GM12878 (cell line): ENCODE data around the gene GAGE12J. TPM values are rescaled to one million over a fixed set of nuclear protein-coding genes. Genes with fewer than 3 reads are reported as not detected.
"Not testable (repeated sequence)": the region's sequence is repeated elsewhere in the genome, so short reads cannot be mapped to it uniquely, and the experiment has no call there.

Experiments used
- ATAC-seq: fragments of 200-7000 bp; cut with Tn5 transposase; 3 replicates; pipeline ENCODE4 v1.9.1; 2020; ENCODE audit warnings: mild to moderate bottlenecking, moderate library complexity
- BruUV-seq: library from RNA; stranded (reverse); fragments of 400-500 nt; replicated peaks from 2 replicates; lab custom pipeline; 2021; lab: Mats Ljungman, UMichigan
- CTCF ChIA-PET: fragments of 300-600 bp; sonication (Branson Sonifier 250); formaldehyde crosslinking; extraction: SDS; loops from one replicate; lab custom pipeline; 2021; ENCODE audit warnings: inconsistent platforms; lab: Yijun Ruan, JAX
- POLR2A ChIA-PET: fragments of 350-600 bp; formaldehyde crosslinking; extraction: SDS; loops from one replicate; lab custom pipeline; 2021; ENCODE audit warnings: inconsistent platforms; lab: Charles Lee
- RAD21 ChIA-PET: fragments of 300-600 bp; sonication (Branson Sonifier 250); formaldehyde crosslinking; loops from one replicate; lab custom pipeline; 2023; ENCODE audit warnings: antibody characterized with exemption; ENCODE audit not compliant: unreplicated experiment; lab: Charles Lee
- SMC1A ChIA-PET: fragments of 300-600 bp; sonication (Branson Sonifier 250); formaldehyde crosslinking; loops from one replicate; lab custom pipeline; 2023; ENCODE audit not compliant: unreplicated experiment, uncharacterized antibody; lab: Charles Lee
- DNase-seq: peaks from one replicate; pipeline ENCODE4 v3.0.0-alpha.2; 2011; ENCODE audit warnings: low read depth, low spot score
- FAIRE-seq: peaks from 3 replicates; lab custom pipeline; 2011; peaks lifted over from hg19 to GRCh38; lab: Jason Lieb, UNC
- H2AFZ ChIP-seq: 2 replicates; pipeline ENCODE4 v1.6.0; 2011; ENCODE audit warnings: low read depth, low read length, control low read depth; ENCODE audit not compliant: control insufficient read depth
- H3K27ac ChIP-seq: 2 replicates; pipeline ENCODE4 v1.5.1; 2011; ENCODE audit warnings: control low read depth; ENCODE audit not compliant: control insufficient read depth, insufficient read depth
- H3K27me3 ChIP-seq, 2 experiments: replicated peaks in 1 of 2; 2 replicates each; pipeline versions ENCODE4 v1.6.0 to v1.6.1; 2011; ENCODE audit warnings: low read length in 1 of 2; ENCODE audit not compliant: control insufficient read depth in 2 of 2, insufficient read depth in 2 of 2
- H3K36me3 ChIP-seq, 2 experiments: 2 replicates each; pipeline ENCODE4 v1.5.1; 2011; ENCODE audit warnings: low read length in 1 of 2; ENCODE audit not compliant: control insufficient read depth in 2 of 2, insufficient read depth in 2 of 2
- H3K4me1 ChIP-seq: 2 replicates; pipeline ENCODE4 v1.6.1; 2011; ENCODE audit warnings: mild to moderate bottlenecking, low read length, moderate library complexity, mixed read lengths; ENCODE audit not compliant: control insufficient read depth, insufficient read depth
- H3K4me2 ChIP-seq: 2 replicates; pipeline ENCODE4 v1.6.0; 2011; ENCODE audit warnings: control low read depth; ENCODE audit not compliant: control insufficient read depth, insufficient read depth
- H3K4me3 ChIP-seq: fragments of 200-600 bp; sonication (generic); 2 replicates; pipeline ENCODE4 v1.5.1; 2016
- H3K79me2 ChIP-seq: 2 replicates; pipeline ENCODE4 v1.6.0; 2011; ENCODE audit warnings: low read length; ENCODE audit not compliant: control insufficient read depth, insufficient read depth
- H3K9ac ChIP-seq: 2 replicates; pipeline ENCODE4 v1.8.0; 2011; ENCODE audit warnings: low read length, control low read depth, mixed read lengths; ENCODE audit not compliant: control insufficient read depth, insufficient read depth
- H3K9me3 ChIP-seq: replicated peaks from 3 replicates; pipeline ENCODE4 v1.5.1; 2011; ENCODE audit warnings: mild to moderate bottlenecking, low read length; ENCODE audit not compliant: control insufficient read depth, insufficient read depth
- H4K20me1 ChIP-seq: 2 replicates; pipeline ENCODE4 v1.6.0; 2011; ENCODE audit not compliant: control insufficient read depth, insufficient read depth
- CEBPZ ChIP-seq: fragments of 150-350 bp; IDR thresholded peaks from 2 replicates; pipeline ENCODE4 v1.6.1; 2016; ENCODE audit warnings: low read depth, low read length
- CREB1 ChIP-seq: IDR thresholded peaks from 2 replicates; pipeline ENCODE4 v1.6.1; 2012; ENCODE audit warnings: low read depth, mild to moderate bottlenecking, inconsistent platforms
- KAT2A ChIP-seq: conservative IDR thresholded peaks from 2 replicates; pipeline ENCODE4 v1.6.1; 2011; ENCODE audit warnings: low read depth, low read length; ENCODE audit not compliant: control insufficient read depth
- NR2C1 ChIP-seq: fragments of 450-650 bp; IDR thresholded peaks from 2 replicates; pipeline ENCODE4 v1.6.1; 2017; ENCODE audit warnings: antibody characterized with exemption, mild to moderate bottlenecking, moderate library complexity
- WGBS: methylation state at CpG from one replicate; pipeline ENCODE4 v1.1.6; 2016; ENCODE audit warnings: low lambda C conversion rate; ENCODE audit not compliant: insufficient replicate concordance, insufficient coverage; ENCODE audit errors: missing lambda C conversion rate; 5-methylcytosine and 5-hydroxymethylcytosine counted together
- in situ Hi-C: fragments of 300-500 bp; cut with MboI; formaldehyde crosslinking; loops from 9 replicates; pipeline ENCODE4 v1.14.3; 2018; ENCODE audit warnings: mixed read lengths
- intact Hi-C: fragments of 100-400 bp; cut with micrococcal nuclease; formaldehyde crosslinking; loops from one replicate; pipeline ENCODE4 v1.14.2; 2022; ENCODE audit not compliant: unreplicated experiment
- polyA plus RNA-seq, 11 experiments: library from polyadenylated mRNA; depleted of rRNA in 4 of 11; unstranded in 6 of 11; stranded (reverse) in 5 of 11; fragments of >200 nt; fragmentation: Nextera tagmentation in 4 of 11; fragmentation: Illumina TruSeq in 1 of 11; extraction: Ambion mirVana in 4 of 11; extraction: Trizol in 1 of 11; gene quantifications; 1 replicate in 1 of 11; 2 replicates in 10 of 11; pipeline versions ENCODE4 v1.2.1 to v1.2.3, GENCODE V29; 2011 to 2016; ENCODE audit warnings: inconsistent platforms in 2 of 11, missing spikeins in 2 of 11, low read depth in 1 of 11
- total RNA-seq, 4 experiments: library from RNA; depleted of rRNA in 3 of 4; stranded (reverse); fragments of >200 nt in 3 of 4; fragmentation: Illumina TruSeq in 1 of 4; extraction: Trizol in 1 of 4; gene quantifications; 2 replicates each; pipeline versions ENCODE4 v1.2.1 to v1.2.3, GENCODE V29; 2013 to 2021
- TF ChIP-seq, protein P1 (sequence below): fragments of 450-650 bp; IDR thresholded peaks from 2 replicates; pipeline ENCODE4 v1.6.1; 2017; ENCODE audit warnings: mild to moderate bottlenecking, moderate library complexity

The GAGE12J gene
- total and polyA plus RNA-seq, 10 of the 15 experiments (the other 5 are each of a cell fraction or from before 2014, with no cell fraction given), result not detected

- TF ChIP-seq CEBPZ, result no peak
- TF ChIP-seq, protein P1, sequence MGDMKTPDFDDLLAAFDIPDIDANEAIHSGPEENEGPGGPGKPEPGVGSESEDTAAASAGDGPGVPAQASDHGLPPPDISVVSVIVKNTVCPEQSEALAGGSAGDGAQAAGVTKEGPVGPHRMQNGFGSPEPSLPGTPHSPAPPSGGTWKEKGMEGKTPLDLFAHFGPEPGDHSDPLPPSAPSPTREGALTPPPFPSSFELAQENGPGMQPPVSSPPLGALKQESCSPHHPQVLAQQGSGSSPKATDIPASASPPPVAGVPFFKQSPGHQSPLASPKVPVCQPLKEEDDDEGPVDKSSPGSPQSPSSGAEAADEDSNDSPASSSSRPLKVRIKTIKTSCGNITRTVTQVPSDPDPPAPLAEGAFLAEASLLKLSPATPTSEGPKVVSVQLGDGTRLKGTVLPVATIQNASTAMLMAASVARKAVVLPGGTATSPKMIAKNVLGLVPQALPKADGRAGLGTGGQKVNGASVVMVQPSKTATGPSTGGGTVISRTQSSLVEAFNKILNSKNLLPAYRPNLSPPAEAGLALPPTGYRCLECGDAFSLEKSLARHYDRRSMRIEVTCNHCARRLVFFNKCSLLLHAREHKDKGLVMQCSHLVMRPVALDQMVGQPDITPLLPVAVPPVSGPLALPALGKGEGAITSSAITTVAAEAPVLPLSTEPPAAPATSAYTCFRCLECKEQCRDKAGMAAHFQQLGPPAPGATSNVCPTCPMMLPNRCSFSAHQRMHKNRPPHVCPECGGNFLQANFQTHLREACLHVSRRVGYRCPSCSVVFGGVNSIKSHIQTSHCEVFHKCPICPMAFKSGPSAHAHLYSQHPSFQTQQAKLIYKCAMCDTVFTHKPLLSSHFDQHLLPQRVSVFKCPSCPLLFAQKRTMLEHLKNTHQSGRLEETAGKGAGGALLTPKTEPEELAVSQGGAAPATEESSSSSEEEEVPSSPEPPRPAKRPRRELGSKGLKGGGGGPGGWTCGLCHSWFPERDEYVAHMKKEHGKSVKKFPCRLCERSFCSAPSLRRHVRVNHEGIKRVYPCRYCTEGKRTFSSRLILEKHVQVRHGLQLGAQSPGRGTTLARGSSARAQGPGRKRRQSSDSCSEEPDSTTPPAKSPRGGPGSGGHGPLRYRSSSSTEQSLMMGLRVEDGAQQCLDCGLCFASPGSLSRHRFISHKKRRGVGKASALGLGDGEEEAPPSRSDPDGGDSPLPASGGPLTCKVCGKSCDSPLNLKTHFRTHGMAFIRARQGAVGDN, result no peak
- TF ChIP-seq KAT2A, result no peak
- TF ChIP-seq NR2C1, result no peak
- no peak for TF ChIP-seq CREB1
Measured at GRCh38 chrX:49303346-49303745, 18.5 kb upstream of the GAGE12J start, which contains the start of gene GAGE10 (continued).

DNA sequence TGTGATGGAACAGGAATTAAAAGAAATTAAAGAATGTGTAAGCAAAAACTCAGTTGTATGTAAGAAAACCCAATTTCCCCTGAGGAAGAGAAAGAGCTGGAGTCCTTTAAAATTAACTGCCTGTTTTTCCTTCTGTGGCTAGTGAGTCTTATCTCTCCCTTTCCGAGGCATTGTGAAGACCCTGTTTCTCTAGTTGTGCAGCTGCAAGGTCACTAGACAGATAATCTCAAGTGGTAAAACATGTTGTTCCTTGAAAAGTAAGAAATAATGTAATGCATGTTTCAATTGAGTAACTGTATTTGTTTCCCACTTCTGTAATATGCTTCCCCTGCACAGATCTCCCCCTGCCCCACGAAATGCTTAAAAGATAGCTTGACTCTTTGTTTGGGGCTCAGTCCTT lies 14.1 kb upstream of the GAGE12J start:
- FAIRE-seq, result not testable (repeated sequence)

More for the DNA sequence above, 14.1 kb upstream of the GAGE12J start:
- in situ Hi-C loops, DNase-seq, H3K27me3 ChIP-seq, RAD21 ChIA-PET, H3K79me2 ChIP-seq, H3K36me3 ChIP-seq, ATAC-seq, H3K4me2 ChIP-seq, H3K27ac ChIP-seq, H3K9ac ChIP-seq, H3K4me3 ChIP-seq, H3K4me1 ChIP-seq, SMC1A ChIA-PET, H3K9me3 ChIP-seq, intact Hi-C loops, BruUV-seq, H2AFZ ChIP-seq, H4K20me1 ChIP-seq, CTCF ChIA-PET, POLR2A ChIA-PET: not testable (repeated sequence)
- 21% methylated on average over 2 of the region's 2 CpGs for WGBS
